Measurements from ENCODE around the gene ALS2CL. TPM values are rescaled to one million over a fixed set of nuclear protein-coding genes. Genes with fewer than 3 reads are reported as not detected.

The ALS2CL gene
- total and polyA plus RNA-seq, 12 donors: 15.6 to 102 (median 21.6) TPM

DNA sequence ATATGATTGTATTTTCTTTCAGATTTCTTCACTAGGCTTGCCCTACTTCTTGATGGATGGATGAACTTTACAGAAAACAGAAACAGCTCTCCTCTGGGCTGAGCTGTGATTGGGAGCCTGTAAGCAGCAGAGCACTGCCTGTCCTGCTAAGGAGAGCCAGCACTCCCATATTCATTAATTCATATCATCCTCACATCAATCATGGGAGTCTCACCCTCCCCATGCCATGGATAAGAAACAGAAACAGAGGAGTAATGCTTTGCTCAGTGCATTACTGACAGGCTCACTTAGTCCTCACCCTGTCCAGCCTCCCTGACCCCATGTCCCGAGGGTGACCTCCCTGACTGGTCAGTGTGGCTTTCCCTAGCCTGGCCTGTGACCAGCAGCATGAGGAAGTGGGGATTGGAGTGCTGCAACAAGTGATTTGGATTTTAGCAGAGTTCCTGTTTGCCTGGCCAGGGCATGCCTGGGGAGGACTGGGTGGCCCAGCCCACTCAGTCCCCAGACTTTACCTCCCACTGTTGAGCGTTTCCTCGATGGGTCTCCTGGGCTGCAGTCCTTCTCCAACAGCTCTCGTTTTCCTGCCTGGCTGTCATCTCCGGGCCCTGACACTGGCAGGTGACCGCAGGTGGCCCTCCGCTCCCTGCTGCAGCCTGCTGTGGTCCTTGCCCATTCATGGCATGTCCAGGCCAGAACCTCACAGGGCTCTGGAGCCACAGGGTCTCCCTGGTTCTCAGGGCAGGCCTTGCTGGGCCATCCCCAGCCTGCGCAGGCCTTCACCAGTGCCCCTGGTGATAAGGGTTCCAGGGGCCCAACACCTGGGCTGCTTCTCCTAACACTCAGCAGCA, 6.4 kb upstream of the ALS2CL start:
- intact Hi-C loops (cut with DNase I): loop anchor here in 9 of 10 donors (5.0 to 10.0 kb wide), 8 partner anchors 38 to 625 kb away; partner anchors contain the start of gene LRRC2 (in 1 of the 9)
- ATAC-seq (peak in 6 of 8 donors; percentile 13 to 28 (median 20)), DNase-seq (peak; percentile 48 to 67)
- Histone ChIP-seq H3K4me3 (no peak overlapping the region), H3K27ac (peak overlapping the region in 7 of 10 donors; percentile 3 to 43 (median 16)), H3K4me1 (peaks cover 40 to 66% (median 53%) of the 10 kb centered on the region in 9 donors), H3K27me3 (peaks cover 0 to 32% (median 0%) of the 10 kb centered on the region in 7 donors), H3K9me3 (no peaks in the 10 kb centered on the region), H3K36me3 (no peaks in the 10 kb centered on the region)
- TF ChIP-seq, protein P1, sequence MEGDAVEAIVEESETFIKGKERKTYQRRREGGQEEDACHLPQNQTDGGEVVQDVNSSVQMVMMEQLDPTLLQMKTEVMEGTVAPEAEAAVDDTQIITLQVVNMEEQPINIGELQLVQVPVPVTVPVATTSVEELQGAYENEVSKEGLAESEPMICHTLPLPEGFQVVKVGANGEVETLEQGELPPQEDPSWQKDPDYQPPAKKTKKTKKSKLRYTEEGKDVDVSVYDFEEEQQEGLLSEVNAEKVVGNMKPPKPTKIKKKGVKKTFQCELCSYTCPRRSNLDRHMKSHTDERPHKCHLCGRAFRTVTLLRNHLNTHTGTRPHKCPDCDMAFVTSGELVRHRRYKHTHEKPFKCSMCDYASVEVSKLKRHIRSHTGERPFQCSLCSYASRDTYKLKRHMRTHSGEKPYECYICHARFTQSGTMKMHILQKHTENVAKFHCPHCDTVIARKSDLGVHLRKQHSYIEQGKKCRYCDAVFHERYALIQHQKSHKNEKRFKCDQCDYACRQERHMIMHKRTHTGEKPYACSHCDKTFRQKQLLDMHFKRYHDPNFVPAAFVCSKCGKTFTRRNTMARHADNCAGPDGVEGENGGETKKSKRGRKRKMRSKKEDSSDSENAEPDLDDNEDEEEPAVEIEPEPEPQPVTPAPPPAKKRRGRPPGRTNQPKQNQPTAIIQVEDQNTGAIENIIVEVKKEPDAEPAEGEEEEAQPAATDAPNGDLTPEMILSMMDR (IDR thresholded peaks at IDR 0.05): no peak
- 64 to 83% methylated on average over 8 of the region's 8 CpGs for WGBS, 2 donors

DNA sequence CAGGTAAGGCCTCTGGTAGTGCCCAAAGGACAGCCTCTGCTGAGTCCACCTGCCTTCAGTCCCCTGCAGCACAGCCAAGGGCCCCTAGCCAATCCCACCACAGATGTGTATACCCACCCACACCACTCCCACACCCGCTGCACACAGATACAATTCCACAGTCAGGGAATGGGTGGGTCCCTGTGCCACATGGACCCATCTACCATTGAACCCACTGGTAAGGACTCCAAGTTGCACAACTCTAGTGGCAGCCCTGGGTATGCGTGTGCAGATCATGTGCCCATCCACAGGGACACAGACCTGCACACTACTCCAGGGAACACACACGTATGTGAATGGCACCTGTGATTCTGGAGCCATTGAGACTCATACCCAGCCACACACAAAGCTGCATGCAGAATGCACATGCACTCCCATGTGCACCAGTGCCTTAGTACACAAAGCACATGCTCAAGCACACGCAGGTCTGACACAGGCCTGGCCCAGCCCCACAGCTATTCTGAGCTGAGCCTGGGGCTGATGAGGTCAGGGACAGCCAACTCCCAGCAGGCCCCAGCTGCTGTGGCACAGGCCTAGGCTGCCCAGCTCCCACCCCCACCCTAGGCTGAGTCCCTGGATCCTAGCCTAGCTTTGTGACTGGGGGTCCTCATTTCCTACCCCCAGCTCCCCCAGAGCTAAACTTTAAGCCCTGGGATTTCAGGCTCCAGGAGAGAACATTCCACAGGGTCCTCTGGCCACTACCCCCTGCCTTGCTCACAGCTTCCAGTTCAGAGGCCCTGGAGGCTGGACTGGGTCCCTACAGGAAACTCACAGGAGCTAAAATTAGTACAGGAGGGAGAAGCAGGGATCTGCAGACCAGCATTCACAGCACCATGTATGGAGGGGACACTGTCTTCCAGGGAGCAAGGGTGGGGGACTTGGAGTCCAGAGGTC, 2.7 kb upstream of the ALS2CL start:
- TF ChIP-seq, protein P1 (IDR thresholded peaks at IDR 0.05): peak in 3 of 9 donors; percentile 29 to 41 (median 31)
- peaks cover 0 to 20% (median 0%) of the 10 kb centered on the region in 7 donors for H3K27me3 ChIP-seq
- no peaks in the 10 kb centered on the region for H3K36me3 ChIP-seq
- intact Hi-C loops (cut with DNase I): loop anchor here in 2 of 10 donors (2.0 to 10.0 kb wide), 4 partner anchors 31 to 211 kb away; partner anchors contain the start of gene LRRC2 (in 1 of the 2)
- H3K27ac ChIP-seq: peak overlapping the region; percentile 76 to 99 (median 92)
- DNase-seq (peak; percentile 77 to 78), ATAC-seq (peak; percentile 52 to 80 (median 72))
- WGBS, 2 donors: 56 to 60% methylated on average over 4 of the region's 4 CpGs
- no peak overlapping the region for H3K4me3 ChIP-seq
- no peaks in the 10 kb centered on the region for H3K9me3 ChIP-seq
- H3K4me1 ChIP-seq: peaks cover 65 to 89% (median 79%) of the 10 kb centered on the region in 9 donors

DNA sequence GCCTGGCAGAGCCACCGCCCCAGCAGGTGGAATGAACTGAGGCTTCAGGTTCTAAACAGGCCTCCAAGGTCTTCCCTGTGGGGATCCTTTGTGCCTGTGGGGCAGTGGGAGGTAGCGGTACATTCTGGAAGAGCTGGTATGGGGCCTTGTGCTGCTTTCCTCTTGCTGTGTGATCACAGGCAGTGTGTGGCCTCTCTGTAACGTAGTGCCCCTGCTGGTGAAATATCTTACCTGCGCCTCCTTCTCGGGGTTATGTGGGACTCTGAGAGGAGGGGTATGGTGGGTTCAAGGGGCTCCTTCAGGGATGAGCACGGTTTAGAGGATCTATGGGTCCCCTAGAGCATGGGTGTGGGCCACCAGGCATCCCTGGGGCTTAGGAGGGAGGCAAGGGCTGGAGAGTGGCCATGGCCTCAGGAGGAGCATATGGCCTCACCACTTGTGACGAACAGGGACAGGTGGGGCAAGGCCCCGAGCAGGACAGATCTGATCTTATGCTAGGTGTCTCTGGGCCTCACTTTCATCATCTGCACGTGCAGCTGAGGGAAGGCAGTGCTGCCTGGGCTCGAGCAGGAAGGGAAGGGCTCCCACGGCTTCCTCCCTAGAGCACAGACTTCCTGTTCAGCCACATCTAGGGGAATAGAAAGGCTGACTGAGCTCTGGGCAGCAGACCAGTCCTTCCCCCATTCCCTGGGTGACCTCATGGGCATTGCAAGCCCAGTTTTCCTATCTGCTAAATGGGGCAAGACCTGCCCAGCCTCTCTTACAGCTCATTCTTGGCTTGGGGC, 1.9 kb upstream of the ALS2CL start:
- Histone ChIP-seq H3K36me3 (no peaks in the 10 kb centered on the region), H3K9me3 (no peaks in the 10 kb centered on the region), H3K4me1 (peaks cover 66 to 89% (median 79%) of the 10 kb centered on the region in 9 donors), H3K27me3 (peaks cover 0 to 11% (median 0%) of the 10 kb centered on the region in 7 donors), H3K4me3 (no peak overlapping the region), H3K27ac (peak overlapping the region; percentile 76 to 99 (median 92))
- intact Hi-C loops (cut with DNase I): loop anchor here in 2 of 10 donors (2.0 to 10.0 kb wide), 4 partner anchors 31 to 211 kb away; partner anchors contain the start of gene LRRC2 (in 1 of the 2)
- WGBS, 2 donors: 56 to 71% methylated on average over 11 of the region's 11 CpGs
- peak; percentile 65 to 77 for DNase-seq
- TF ChIP-seq, protein P1 (IDR thresholded peaks at IDR 0.05): peak in 6 of 9 donors; percentile 17 to 30 (median 24)
- peak; percentile 5 to 65 (median 44) for ATAC-seq

Data from heart right ventricle (tissue), 16 donors.